ENCODE data around the gene CNPY4. TPM values are rescaled to one million over a fixed set of nuclear protein-coding genes. Genes with fewer than 3 reads are reported as not detected.

Gene CNPY4
- total and polyA plus RNA-seq, 9 donors = 11.7 to 42.8 (median 24.9) TPM

DNA sequence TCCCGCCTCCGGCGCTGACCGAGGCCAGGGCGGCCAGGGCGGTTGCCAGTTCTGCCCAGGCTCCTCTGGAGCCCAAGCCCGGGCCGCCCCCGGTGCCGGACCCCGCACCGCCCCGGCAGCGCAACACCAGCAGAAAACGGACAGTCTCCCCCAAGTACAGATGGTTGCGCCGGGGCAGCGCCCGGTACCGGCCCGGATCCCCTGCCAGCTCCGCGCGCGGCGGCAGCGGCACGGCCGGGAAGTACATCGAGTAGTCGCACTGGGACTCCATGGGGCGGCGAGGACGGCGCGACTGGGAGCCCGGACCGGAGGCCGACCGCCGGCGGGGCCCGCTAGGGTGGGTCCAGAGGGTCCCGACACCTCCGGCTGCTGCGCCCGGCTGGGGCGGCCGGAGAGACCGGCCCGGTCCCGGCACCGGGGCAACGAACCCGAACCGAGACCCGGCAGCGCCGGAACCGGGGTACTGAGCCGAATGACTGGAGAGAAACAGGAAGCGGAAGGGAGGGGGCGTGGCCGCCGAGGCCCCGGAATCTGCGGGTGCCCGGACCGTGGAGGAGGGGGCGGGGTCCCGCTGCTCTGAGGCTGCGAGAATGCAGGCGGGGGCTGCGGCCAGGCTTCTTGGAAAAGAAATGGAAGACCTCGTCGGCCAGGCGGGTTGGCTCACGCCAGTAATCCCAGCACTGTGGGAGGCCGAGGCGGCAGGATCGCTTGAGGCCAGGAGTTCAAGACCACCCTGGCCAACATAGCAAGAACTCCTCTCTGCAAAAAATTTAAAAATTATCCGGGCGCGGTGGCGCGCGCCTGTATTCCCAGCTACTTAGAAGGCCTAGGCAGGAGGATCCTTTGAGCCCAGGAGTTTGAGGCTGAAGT, 39.0 kb downstream of the CNPY4 start, which contains the start of gene TRAPPC14:
TRAPPC14 (minus strand) TSS at position 495 of the 870 bp plus-strand sequence; CDS start at position 271, 224 bp downstream.
- peak; percentile 95 to 99 (median 97) for DNase-seq
- Histone ChIP-seq H3K36me3 (no peaks in the 10 kb centered on the region), H3K4me1 (ENCODE audit: insufficient read depth) (peaks cover 3% of the 10 kb centered on the region), H3K4me3 (peak within 1 kb of the TSS; percentile 85), H3K27ac (peak within 1 kb of the TSS; percentile 2 to 75), H3K9me3 (no peaks in the 10 kb centered on the region), H3K27me3 (no peaks in the 10 kb centered on the region)
- TF ChIP-seq POLR2A (IDR thresholded peaks at IDR 0.05) (peak; percentile 31), EP300 (IDR thresholded peaks at IDR 0.05) (no peak), CTCF (IDR thresholded peaks at IDR 0.05) (no peak)
- intact Hi-C loops (cut with DNase I) = no loop called here
- 1 to 2% (median 1%) methylated on average over 69 to 87 of the region's 87 CpGs for WGBS, 3 donors

DNA sequence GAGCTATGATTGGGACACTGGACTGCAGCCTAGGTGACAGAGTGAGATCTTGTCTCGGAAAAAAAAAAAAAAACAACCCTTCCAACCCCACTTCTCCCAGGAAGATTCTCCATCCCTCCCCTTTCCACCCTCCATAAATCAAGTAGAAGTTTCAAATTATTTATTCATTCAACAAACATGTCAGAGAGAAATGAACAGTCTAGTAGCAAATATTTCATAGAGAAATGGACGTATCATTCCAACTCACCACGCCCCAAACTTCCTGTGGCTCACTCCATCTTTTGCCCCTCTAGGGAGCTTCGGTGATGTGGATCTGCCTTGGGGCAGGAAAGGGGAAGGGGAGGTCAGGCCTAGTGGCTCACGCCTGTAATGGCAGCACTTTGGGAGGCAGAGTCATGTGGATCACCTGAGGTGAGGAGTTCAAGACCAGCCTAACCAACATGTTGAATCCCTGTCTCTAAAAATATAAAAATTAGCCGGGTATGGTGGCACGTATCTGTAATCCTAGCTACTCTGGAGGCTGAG, 39.7 kb downstream of the CNPY4 start:
- no peak for TF ChIP-seq POLR2A (IDR thresholded peaks at IDR 0.05)
- no peak for TF ChIP-seq CTCF (IDR thresholded peaks at IDR 0.05)
- TF ChIP-seq EP300 (IDR thresholded peaks at IDR 0.05) = no peak
- 67 to 70% (median 70%) methylated on average over 7 of the region's 7 CpGs for WGBS, 3 donors
- Histone ChIP-seq H3K27ac (peak overlapping the region in 1 of 2 donors; percentile 75), H3K27me3 (no peaks in the 10 kb centered on the region), H3K4me3 (peak overlapping the region; percentile 85), H3K9me3 (no peaks in the 10 kb centered on the region), H3K36me3 (no peaks in the 10 kb centered on the region), H3K4me1 (ENCODE audit: insufficient read depth) (peaks cover 3% of the 10 kb centered on the region)
- DNase-seq = peak in 1 of 5 donors; percentile 33
- intact Hi-C loops (cut with DNase I) = no loop called here

GRCh38 chr7:100160067-100160466, 40.6 kb downstream of the CNPY4 start:
- Histone ChIP-seq H3K4me1 (ENCODE audit: insufficient read depth) (peaks cover 3% of the 10 kb centered on the region), H3K9me3 (no peaks in the 10 kb centered on the region), H3K27me3 (no peaks in the 10 kb centered on the region), H3K27ac (no peak overlapping the region), H3K36me3 (no peaks in the 10 kb centered on the region), H3K4me3 (no peak overlapping the region)
- TF ChIP-seq POLR2A (IDR thresholded peaks at IDR 0.05) = no peak
- TF ChIP-seq CTCF (IDR thresholded peaks at IDR 0.05) = no peak
- TF ChIP-seq EP300 (IDR thresholded peaks at IDR 0.05) = no peak
- intact Hi-C loops (cut with DNase I) = no loop called here
- WGBS, 3 donors = 79 to 88% (median 80%) methylated on average over 17 to 18 of the region's 18 CpGs
- DNase-seq = peak in 1 of 5 donors; percentile 35

DNA sequence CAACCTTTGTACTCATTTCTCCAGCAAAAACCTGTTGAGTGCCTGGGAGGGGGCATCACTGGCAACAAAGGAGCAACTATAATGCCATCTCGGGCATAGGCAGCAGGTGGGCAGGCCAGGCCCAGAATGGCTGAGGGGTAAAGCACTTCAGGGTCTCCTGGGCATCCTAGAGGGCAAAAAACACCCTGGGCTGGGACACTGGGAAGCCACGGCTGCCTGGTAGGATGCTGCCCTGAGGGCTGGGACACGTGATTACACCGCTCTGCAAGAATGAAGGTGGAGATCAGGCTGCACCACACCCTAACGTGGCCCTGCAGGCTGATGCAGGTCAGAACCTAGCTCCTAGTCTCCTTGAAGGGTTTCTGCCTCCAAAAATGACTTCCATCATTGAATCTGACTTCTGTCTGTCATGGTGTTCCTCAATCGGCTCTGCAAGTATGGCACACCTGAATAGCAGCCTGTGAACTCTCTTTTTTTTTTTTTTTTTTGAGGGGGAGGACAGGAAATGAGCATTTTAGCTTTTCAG, 43.6 kb downstream of the CNPY4 start:
- Histone ChIP-seq H3K4me1 (ENCODE audit: insufficient read depth) (peaks cover 6% of the 10 kb centered on the region), H3K9me3 (no peaks in the 10 kb centered on the region), H3K4me3 (no peak overlapping the region), H3K36me3 (no peaks in the 10 kb centered on the region), H3K27me3 (no peaks in the 10 kb centered on the region), H3K27ac (no peak overlapping the region)
- DNase-seq = peak in 1 of 5 donors; percentile 28
- WGBS, 3 donors = 68 to 80% (median 72%) methylated on average over 6 of the region's 6 CpGs
- intact Hi-C loops (cut with DNase I) = no loop called here
- no peak for TF ChIP-seq POLR2A (IDR thresholded peaks at IDR 0.05)
- TF ChIP-seq EP300 (IDR thresholded peaks at IDR 0.05) = no peak
- no peak for TF ChIP-seq CTCF (IDR thresholded peaks at IDR 0.05)
